Measurements from ENCODE around the gene RHBDL3. TPM values are rescaled to one million over a fixed set of nuclear protein-coding genes. Genes with fewer than 3 reads are reported as not detected.

RHBDL3 gene
- total RNA-seq, 1 experiment from 2014 or later: not detected

DNA sequence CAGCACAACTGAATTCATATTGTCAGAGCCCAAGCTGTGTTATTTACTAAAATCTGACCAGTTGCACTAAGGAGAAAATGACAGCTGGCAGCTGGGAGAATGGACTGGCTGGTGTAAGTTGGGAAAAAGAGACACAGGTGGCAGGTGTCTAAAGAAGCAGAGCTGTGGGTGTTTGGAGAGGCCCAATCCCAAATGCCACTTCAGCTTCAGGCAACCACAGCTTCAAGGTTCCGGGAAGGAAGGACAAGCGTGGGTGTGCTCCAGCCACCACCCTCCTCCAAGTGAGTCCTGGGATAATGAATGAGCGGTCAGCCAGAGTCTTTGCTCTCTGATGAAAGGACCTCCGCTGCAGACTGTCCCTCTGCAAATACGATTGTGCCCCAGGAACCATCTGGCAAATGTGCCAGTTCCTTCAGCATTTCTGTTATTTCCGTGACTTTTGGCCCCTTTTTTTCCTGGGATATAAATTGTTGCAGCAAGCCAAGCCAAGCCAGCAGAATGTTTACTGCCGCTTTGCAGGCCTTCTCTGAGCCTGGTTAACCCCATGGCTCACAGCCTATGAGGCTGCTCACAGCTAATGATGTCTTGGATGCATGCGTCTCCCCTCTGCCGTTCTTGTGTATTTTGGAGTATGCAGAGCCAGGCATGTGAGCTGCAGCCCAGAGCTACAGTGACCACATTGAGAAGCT is 9.5 kb upstream of the RHBDL3 start:
- no peaks in the 10 kb centered on the region for H3K79me2 ChIP-seq (ENCODE audit: low read length)
- H3K36me3 ChIP-seq (ENCODE audit: low read depth, low read length): no peaks in the 10 kb centered on the region
- no peaks in the 10 kb centered on the region for H3K9me3 ChIP-seq (ENCODE audit: low read length)
- BruUV-seq (replicated peaks): no TSS peak
- no peak for DNase-seq
- no peak overlapping the region for H3K27ac ChIP-seq (ENCODE audit: low read length)
- TF ChIP-seq EZH2 (IDR thresholded peaks at IDR 0.05; ENCODE audit: low read length, unreplicated experiment) (no peak), EZH2phosphoT487 (IDR thresholded peaks at IDR 0.05; ENCODE audit: borderline replicate concordance, low read length) (no peak)
- TF ChIP-seq, protein P1, sequence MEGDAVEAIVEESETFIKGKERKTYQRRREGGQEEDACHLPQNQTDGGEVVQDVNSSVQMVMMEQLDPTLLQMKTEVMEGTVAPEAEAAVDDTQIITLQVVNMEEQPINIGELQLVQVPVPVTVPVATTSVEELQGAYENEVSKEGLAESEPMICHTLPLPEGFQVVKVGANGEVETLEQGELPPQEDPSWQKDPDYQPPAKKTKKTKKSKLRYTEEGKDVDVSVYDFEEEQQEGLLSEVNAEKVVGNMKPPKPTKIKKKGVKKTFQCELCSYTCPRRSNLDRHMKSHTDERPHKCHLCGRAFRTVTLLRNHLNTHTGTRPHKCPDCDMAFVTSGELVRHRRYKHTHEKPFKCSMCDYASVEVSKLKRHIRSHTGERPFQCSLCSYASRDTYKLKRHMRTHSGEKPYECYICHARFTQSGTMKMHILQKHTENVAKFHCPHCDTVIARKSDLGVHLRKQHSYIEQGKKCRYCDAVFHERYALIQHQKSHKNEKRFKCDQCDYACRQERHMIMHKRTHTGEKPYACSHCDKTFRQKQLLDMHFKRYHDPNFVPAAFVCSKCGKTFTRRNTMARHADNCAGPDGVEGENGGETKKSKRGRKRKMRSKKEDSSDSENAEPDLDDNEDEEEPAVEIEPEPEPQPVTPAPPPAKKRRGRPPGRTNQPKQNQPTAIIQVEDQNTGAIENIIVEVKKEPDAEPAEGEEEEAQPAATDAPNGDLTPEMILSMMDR (conservative IDR thresholded peaks at IDR 0.05; ENCODE audit: low read depth, low read length): no peak
- no peaks in the 10 kb centered on the region for H3K9me2 ChIP-seq (replicated peaks; ENCODE audit: low read length)
- intact Hi-C loops (cut with micrococcal nuclease): no loop called here
- no peaks in the 10 kb centered on the region for H3K27me3 ChIP-seq (ENCODE audit: low read length)
- no peaks in the 10 kb centered on the region for H3K4me1 ChIP-seq (ENCODE audit: insufficient read depth, low read length)
- no peak overlapping the region for H3K4me3 ChIP-seq (ENCODE audit: low read length)
- ATAC-seq: no peak
- ChIA-PET CTCF (no interaction called here), POLR2A (ENCODE audit: unreplicated experiment) (no interaction called here)
- no peak overlapping the region for H3K9ac ChIP-seq (ENCODE audit: low read length)
- no peak overlapping the region for H2AFZ ChIP-seq (ENCODE audit: low read length)
- H3K4me2 ChIP-seq (ENCODE audit: low read length): no peak overlapping the region
- H4K20me1 ChIP-seq (ENCODE audit: low read length): no peaks in the 10 kb centered on the region
- H3F3A ChIP-seq (ENCODE audit: low read length, unreplicated experiment): no peaks in the 10 kb centered on the region

DNA sequence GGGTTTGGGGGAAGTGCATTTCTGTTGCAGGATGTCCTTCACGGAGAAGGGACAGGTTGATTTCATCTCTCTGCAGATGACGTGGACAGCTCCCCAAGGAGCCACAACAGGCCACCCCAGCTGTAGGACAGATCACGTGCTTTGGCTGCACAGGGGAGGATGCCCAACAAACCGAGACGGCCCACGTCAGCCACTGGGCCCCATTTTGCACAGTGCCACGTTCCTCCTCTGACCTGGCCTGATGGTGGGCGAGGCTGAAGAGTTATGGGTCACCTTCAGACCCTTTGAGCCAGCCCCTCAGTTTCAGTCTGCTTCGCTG is 9.0 kb upstream of the RHBDL3 start:
- H3K9ac ChIP-seq (ENCODE audit: low read length): no peak overlapping the region
- no peak overlapping the region for H3K27ac ChIP-seq (ENCODE audit: low read length)
- H2AFZ ChIP-seq (ENCODE audit: low read length): no peak overlapping the region
- H3K79me2 ChIP-seq (ENCODE audit: low read length): no peaks in the 10 kb centered on the region
- no peaks in the 10 kb centered on the region for H3K36me3 ChIP-seq (ENCODE audit: low read depth, low read length)
- DNase-seq: no peak
- ChIA-PET POLR2A (ENCODE audit: unreplicated experiment) (no interaction called here), CTCF (no interaction called here)
- H3F3A ChIP-seq (ENCODE audit: low read length, unreplicated experiment): no peaks in the 10 kb centered on the region
- H3K9me2 ChIP-seq (replicated peaks; ENCODE audit: low read length): no peaks in the 10 kb centered on the region
- intact Hi-C loops (cut with micrococcal nuclease): no loop called here
- no peaks in the 10 kb centered on the region for H3K4me1 ChIP-seq (ENCODE audit: insufficient read depth, low read length)
- ATAC-seq: no peak
- no peak for TF ChIP-seq EZH2 (IDR thresholded peaks at IDR 0.05; ENCODE audit: low read length, unreplicated experiment)
- TF ChIP-seq, protein P1 (conservative IDR thresholded peaks at IDR 0.05; ENCODE audit: low read depth, low read length): no peak
- no peak for TF ChIP-seq EZH2phosphoT487 (IDR thresholded peaks at IDR 0.05; ENCODE audit: borderline replicate concordance, low read length)
- H3K9me3 ChIP-seq (ENCODE audit: low read length): no peaks in the 10 kb centered on the region
- no peak overlapping the region for H3K4me3 ChIP-seq (ENCODE audit: low read length)
- no peaks in the 10 kb centered on the region for H4K20me1 ChIP-seq (ENCODE audit: low read length)
- no peaks in the 10 kb centered on the region for H3K27me3 ChIP-seq (ENCODE audit: low read length)
- BruUV-seq (replicated peaks): no TSS peak
- no peak overlapping the region for H3K4me2 ChIP-seq (ENCODE audit: low read length)

DNA sequence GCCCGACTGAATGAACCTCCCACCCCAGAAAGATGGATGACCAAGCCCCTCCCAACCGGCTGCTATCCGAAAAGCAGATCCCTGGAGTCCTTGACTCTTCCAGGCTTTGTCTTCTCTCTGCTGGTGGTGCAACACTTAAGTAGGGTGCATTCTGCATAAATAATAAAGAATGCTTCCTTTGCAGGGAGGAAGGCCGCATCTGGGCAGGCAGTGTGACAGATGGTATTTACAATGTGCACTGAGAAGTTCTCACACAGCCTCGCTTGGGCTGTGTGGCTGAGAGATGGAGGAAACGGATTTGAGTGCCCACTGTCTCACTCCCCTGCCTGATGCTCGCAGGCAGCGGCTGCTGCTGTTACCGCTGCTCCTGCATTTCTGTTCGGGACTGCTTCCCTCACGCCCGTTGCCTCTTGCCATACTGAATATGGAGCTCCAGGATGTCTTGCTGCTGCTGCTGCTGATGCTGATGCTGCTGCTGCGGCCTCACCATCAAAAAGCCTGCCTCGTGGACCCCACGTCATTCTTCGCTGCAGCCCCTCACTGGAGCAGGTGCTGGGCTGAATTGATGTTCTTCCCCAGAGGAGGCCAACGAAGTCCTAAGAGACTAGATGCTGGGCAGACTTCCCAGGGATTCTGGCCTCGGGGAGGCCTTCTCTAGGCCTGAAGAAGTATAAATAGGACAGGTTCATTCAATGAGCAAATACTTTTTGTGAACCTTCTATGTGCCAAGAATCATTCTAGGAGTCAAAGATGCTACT is 7.1 kb upstream of the RHBDL3 start:
- Histone ChIP-seq H3K4me3 (ENCODE audit: low read length) (no peak overlapping the region), H3F3A (ENCODE audit: low read length, unreplicated experiment) (no peaks in the 10 kb centered on the region), H3K4me2 (ENCODE audit: low read length) (no peak overlapping the region), H3K9me3 (ENCODE audit: low read length) (no peaks in the 10 kb centered on the region), H3K27me3 (ENCODE audit: low read length) (peaks cover under 1% of the 10 kb centered on the region; the same call in 1 of the 2 replicates), H3K36me3 (ENCODE audit: low read depth, low read length) (no peaks in the 10 kb centered on the region), H4K20me1 (ENCODE audit: low read length) (no peaks in the 10 kb centered on the region), H3K79me2 (ENCODE audit: low read length) (no peaks in the 10 kb centered on the region), H3K4me1 (ENCODE audit: insufficient read depth, low read length) (no peaks in the 10 kb centered on the region), H2AFZ (ENCODE audit: low read length) (no peak overlapping the region), H3K9me2 (replicated peaks; ENCODE audit: low read length) (no peaks in the 10 kb centered on the region), H3K9ac (ENCODE audit: low read length) (no peak overlapping the region), H3K27ac (ENCODE audit: low read length) (no peak overlapping the region)
- POLR2A ChIA-PET (ENCODE audit: unreplicated experiment): no interaction called here
- intact Hi-C loops (cut with micrococcal nuclease): loop anchor here (1.0 kb wide), 1 partner anchor 19 kb away; no protein-coding TSS in a partner anchor
- no TSS peak for BruUV-seq (replicated peaks)
- DNase-seq (no peak), ATAC-seq (no peak)
- TF ChIP-seq EZH2phosphoT487 (IDR thresholded peaks at IDR 0.05; ENCODE audit: borderline replicate concordance, low read length): no peak
- TF ChIP-seq, protein P1 (conservative IDR thresholded peaks at IDR 0.05; ENCODE audit: low read depth, low read length): no peak
- TF ChIP-seq EZH2 (IDR thresholded peaks at IDR 0.05; ENCODE audit: low read length, unreplicated experiment): no peak
- CTCF ChIA-PET: no interaction called here
